ENCODE results near the gene TSPAN31.
"Not testable (repeated sequence)": the region's sequence is repeated elsewhere in the genome, so short reads cannot be mapped to it uniquely, and the experiment has no call there.

The TSPAN31 gene

GRCh38 chr12:57769594-57769993 is 24.8 kb downstream of the TSPAN31 start:
- no peak for DNase-seq

GRCh38 chr12:57770734-57771133 is 25.9 kb downstream of the TSPAN31 start:
- peak in 1 of 2 donors; percentile 39 for DNase-seq

- peak; percentile 88 to 95 for DNase-seq
Measured at GRCh38 chr12:57771236-57771872, 26.5 kb downstream of the TSPAN31 start.

GRCh38 chr12:57771873-57772428 is 27.1 kb downstream of the TSPAN31 start, which contains the start of gene METTL1:
Gene METTL1 (minus strand): TSS chr12:57772105. CDS start chr12:57772083, 22 bp downstream.
- DNase-seq: peak; percentile 98

GRCh38 chr12:57772429-57773322 is 27.8 kb downstream of the TSPAN31 start, which contains the start of gene EEF1AKMT3:
Gene EEF1AKMT3 (plus strand): TSS chr12:57772614. CDS start chr12:57772725, 111 bp downstream.
- peak; percentile 49 to 69 for DNase-seq

- not testable (repeated sequence) for DNase-seq
Measured at GRCh38 chr12:57774634-57775033, 29.8 kb downstream of the TSPAN31 start.

GRCh38 chr12:57775044-57775443 is 30.2 kb downstream of the TSPAN31 start:
- no peak for DNase-seq

GRCh38 chr12:57775563-57776246 is 30.9 kb downstream of the TSPAN31 start:
- peak; percentile 91 for DNase-seq

- DNase-seq: no peak
Measured at GRCh38 chr12:57776247-57776587, 31.4 kb downstream of the TSPAN31 start.

GRCh38 chr12:57777367-57777766 is 32.5 kb downstream of the TSPAN31 start:
- no peak for DNase-seq

- peak in 1 of 2 donors; percentile 31 for DNase-seq
Measured at GRCh38 chr12:57777911-57778310, 33.1 kb downstream of the TSPAN31 start.

- no peak for DNase-seq
Measured at GRCh38 chr12:57779736-57780135, 34.9 kb downstream of the TSPAN31 start.

GRCh38 chr12:57780284-57780897 is 35.6 kb downstream of the TSPAN31 start:
- no peak for DNase-seq

- DNase-seq: peak; percentile 56 to 57
Measured at GRCh38 chr12:57781244-57781643, 36.4 kb downstream of the TSPAN31 start.

- DNase-seq: no peak
Measured at GRCh38 chr12:57781801-57782200, 37.0 kb downstream of the TSPAN31 start.

- no peak for DNase-seq
Measured at GRCh38 chr12:57782243-57782607, 37.4 kb downstream of the TSPAN31 start.

- peak; percentile 96 for DNase-seq
Measured at GRCh38 chr12:57782608-57783465, 38.0 kb downstream of the TSPAN31 start, which contains the start of gene TSFM. Gene TSFM (plus strand): TSS chr12:57782787. CDS start chr12:57782802, 15 bp downstream.

- no peak for DNase-seq
Measured at GRCh38 chr12:57783466-57783801, 38.6 kb downstream of the TSPAN31 start.

GRCh38 chr12:57783861-57784260 is 39.0 kb downstream of the TSPAN31 start:
- no peak for DNase-seq

- peak; percentile 45 to 50 for DNase-seq
Measured at GRCh38 chr12:57793920-57794319, 49.1 kb downstream of the TSPAN31 start.

- DNase-seq: no peak
Measured at GRCh38 chr12:57795354-57795753, 50.5 kb downstream of the TSPAN31 start.
